ENCODE data around the gene DENR.
"Not testable (repeated sequence)": the region's sequence is repeated elsewhere in the genome, so short reads cannot be mapped to it uniquely, and the experiment has no call there.

DNA sequence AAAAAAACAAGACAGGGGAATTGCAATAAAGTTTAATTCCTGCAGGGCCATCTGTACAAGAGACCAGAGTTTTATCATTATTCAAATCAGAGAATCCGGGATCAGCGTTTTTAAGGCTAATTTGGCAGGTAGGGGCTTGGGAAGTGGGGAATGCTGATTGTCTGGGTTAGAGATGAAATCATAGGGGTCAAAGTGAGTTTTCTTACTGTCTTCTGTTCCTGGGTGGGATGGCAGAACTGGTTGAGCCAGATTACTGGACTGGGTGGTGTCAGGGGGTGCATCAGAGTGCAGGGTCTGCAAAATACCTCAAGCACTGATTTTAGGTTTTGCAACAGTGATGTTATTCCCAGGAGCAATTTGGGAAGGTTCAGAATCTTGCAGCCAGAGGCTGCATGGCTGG lies 42.3 kb upstream of the DENR start:
- not testable (repeated sequence) for TF ChIP-seq POLR2A, TAF1 (IDR thresholded peaks at IDR 0.05; ENCODE audit: low read depth, low read length)
